Activated naive CD4-positive, alpha-beta T cell treated with anti-CD3 and anti-CD28 coated beads, Interleukin-2, amount 50 U/mL, for 72 hours (primary cell): Measurements from ENCODE around the gene PPP2R2D. TPM values are rescaled to one million over a fixed set of nuclear protein-coding genes. Genes with fewer than 3 reads are reported as not detected.
"Not testable (repeated sequence)": the region's sequence is repeated elsewhere in the genome, so short reads cannot be mapped to it uniquely, and the experiment has no call there.

Source experiments
- ATAC-seq, 2 donors: fragments of 150-1000 bp; cut with Tn5 transposase; 2 replicates each; pipeline ENCODE4 v1.10.0; 2021; ENCODE audit warnings: mild to moderate bottlenecking in 2 of 2, moderate library complexity in 2 of 2
- DNase-seq, 2 donors: peaks; one replicate each; pipeline ENCODE4 v3.0.0; 2021 to 2022; ENCODE audit warnings: low spot score in 2 of 2
- H3K27ac Mint-ChIP-seq, 2 donors: one replicate each; pipeline ENCODE4 v1.8.0; 2022; ENCODE audit warnings: mild to moderate bottlenecking in 2 of 2, mixed read lengths in 2 of 2
- H3K36me3 Mint-ChIP-seq, 2 donors: one replicate each; pipeline ENCODE4 v1.8.0; 2022; ENCODE audit warnings: mixed read lengths in 2 of 2
- H3K9me3 Mint-ChIP-seq, 2 donors: one replicate each; pipeline ENCODE4 v1.8.0; 2022; ENCODE audit warnings: mixed read lengths in 2 of 2
- total RNA-seq, 2 donors: library from RNA; stranded (reverse); gene quantifications; one replicate each; pipeline ENCODE4 v1.2.3, GENCODE V29; 2022

PPP2R2D gene
- total RNA-seq, 2 donors from 2014 or later = 36.2 to 41.6 TPM

GRCh38 chr10:131943021-131943814 lies 42.4 kb downstream of the PPP2R2D start:
- ATAC-seq = peak; percentile 26 to 60
- no peak for DNase-seq
- no peak overlapping the region for H3K27ac Mint-ChIP-seq
- H3K9me3 Mint-ChIP-seq = no peaks in the 10 kb centered on the region
- peaks cover 0 to 6% of the 10 kb centered on the region in 2 donors for H3K36me3 Mint-ChIP-seq

DNA sequence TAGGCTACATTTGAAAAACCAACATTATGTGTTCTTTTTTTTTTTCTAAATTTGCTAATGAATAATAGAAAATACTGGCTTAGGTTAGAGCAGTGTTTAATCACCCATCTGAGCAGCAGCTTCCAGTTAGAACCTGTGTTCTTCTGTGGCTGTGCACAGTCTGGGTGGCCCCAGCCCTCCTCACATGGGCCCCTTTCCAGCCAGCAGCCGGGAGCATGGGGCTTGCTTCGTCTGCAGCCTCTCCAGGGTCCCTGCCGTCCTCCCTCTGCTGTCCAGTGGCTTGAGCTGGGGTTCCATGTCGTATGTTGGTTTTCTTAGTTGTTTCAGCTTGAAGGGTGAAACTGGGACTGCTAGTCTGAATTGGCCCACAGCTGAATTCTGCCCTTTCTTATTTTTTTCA lies 43.6 kb downstream of the PPP2R2D start:
- Mint-ChIP-seq H3K36me3 (peaks cover 0 to 6% of the 10 kb centered on the region in 2 donors), H3K9me3 (no peaks in the 10 kb centered on the region), H3K27ac (no peak overlapping the region)
- no peak for DNase-seq
- no peak for ATAC-seq

- ATAC-seq = no peak
- Mint-ChIP-seq H3K27ac (no peak overlapping the region), H3K9me3 (no peaks in the 10 kb centered on the region), H3K36me3 (peaks cover 0 to 6% of the 10 kb centered on the region in 2 donors)
- no peak for DNase-seq
These were observed 44.3 kb downstream of the PPP2R2D start for GRCh38 chr10:131944976-131945695.

DNA sequence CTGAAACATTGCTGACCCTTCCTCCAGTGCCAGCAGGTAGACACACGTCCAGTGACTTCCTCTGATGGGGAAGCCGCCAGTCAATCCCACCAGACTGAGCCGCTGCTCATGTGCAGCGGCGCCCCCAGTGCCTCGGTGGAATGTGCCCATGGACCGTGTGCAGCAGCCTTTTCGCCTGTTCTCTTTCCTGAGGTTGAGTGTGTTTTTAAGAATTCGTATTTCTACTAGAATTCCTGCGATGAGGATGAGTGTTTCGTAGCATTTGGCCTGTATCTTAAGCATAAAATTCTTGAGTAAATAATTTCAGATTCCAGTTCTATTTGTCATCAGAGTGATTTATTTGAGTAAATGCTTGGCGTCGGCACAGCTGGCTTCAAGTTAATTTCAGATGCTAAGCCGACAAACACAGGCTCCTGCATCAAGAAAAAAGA lies 45.5 kb downstream of the PPP2R2D start:
- ATAC-seq = no peak
- no peaks in the 10 kb centered on the region for H3K9me3 Mint-ChIP-seq
- no peak for DNase-seq
- peaks cover 0 to 6% of the 10 kb centered on the region in 2 donors for H3K36me3 Mint-ChIP-seq
- peak overlapping the region; percentile 45 to 50 for H3K27ac Mint-ChIP-seq

GRCh38 chr10:131946880-131947279 lies 46.1 kb downstream of the PPP2R2D start:
- Mint-ChIP-seq H3K27ac (peak overlapping the region in 1 of 2 donors; percentile 45), H3K9me3 (no peaks in the 10 kb centered on the region), H3K36me3 (peaks cover 0 to 6% of the 10 kb centered on the region in 2 donors)
- DNase-seq (no peak), ATAC-seq (no peak)

DNA sequence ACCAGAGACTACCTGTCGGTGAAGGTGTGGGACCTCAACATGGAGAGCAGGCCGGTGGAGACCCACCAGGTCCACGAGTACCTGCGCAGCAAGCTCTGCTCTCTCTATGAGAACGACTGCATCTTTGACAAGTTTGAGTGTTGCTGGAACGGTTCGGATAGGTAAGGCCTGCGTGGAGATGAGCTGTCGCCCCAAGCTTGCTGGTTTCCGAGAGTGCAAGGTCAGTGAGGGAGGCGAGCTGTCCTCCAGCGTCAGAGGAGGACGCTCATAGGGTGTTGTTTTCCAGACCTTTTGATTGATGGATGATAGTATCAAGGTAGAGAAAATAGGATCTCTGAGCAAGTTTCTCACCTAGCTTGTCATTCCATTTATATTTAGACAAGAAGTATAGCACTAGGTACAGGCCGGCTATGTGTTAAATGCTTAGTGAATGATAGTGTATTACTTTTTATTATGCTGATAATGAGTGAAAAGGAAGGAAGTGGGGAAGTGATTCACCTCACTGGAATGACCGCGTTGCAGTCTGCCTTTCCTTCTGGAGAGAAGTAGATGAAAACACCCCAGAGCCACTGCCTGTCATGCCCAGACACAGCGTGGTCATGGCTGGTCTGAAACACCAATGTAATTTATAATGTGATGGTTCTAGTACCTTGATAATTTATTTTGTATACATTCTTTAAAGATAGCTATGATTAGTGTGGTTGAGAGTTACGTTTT lies 47.0 kb downstream of the PPP2R2D start:
- DNase-seq (no peak), ATAC-seq (peak in 1 of 2 donors; percentile 35)
- Mint-ChIP-seq H3K27ac (peak overlapping the region in 1 of 2 donors; percentile 16), H3K9me3 (no peaks in the 10 kb centered on the region), H3K36me3 (peaks cover 0 to 6% of the 10 kb centered on the region in 2 donors)

- Mint-ChIP-seq H3K36me3 (peaks cover 0 to 6% of the 10 kb centered on the region in 2 donors), H3K9me3 (no peaks in the 10 kb centered on the region), H3K27ac (no peak overlapping the region)
- no peak for DNase-seq
- ATAC-seq = no peak
These were observed 47.7 kb downstream of the PPP2R2D start for GRCh38 chr10:131948501-131948900.

- H3K9me3 Mint-ChIP-seq = no peaks in the 10 kb centered on the region
- H3K27ac Mint-ChIP-seq = no peak overlapping the region
- DNase-seq (no peak), ATAC-seq (no peak)
- peaks cover 0 to 6% of the 10 kb centered on the region in 2 donors for H3K36me3 Mint-ChIP-seq
These were observed 48.4 kb downstream of the PPP2R2D start for GRCh38 chr10:131949041-131949862.

DNA sequence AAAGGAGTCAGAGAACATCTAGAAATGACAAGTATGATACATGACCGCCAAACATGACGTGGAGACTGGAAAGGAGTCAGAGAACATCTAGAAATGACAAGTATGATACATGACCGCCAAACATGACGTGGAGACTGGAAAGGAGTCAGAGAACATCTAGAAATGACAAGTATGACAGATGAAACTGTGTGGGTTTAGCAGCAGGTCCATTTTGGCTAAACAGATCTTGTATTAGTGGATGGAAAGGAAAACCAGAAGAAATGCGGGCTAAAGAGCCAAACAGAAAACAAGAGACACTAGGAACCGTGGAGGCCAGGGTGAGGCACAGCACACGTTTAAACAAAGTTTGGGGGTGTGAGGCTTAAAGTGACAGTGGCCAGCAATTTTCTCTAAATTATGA lies 49.1 kb downstream of the PPP2R2D start:
- DNase-seq, ATAC-seq, H3K36me3 Mint-ChIP-seq, H3K27ac Mint-ChIP-seq, H3K9me3 Mint-ChIP-seq: not testable (repeated sequence)

DNA sequence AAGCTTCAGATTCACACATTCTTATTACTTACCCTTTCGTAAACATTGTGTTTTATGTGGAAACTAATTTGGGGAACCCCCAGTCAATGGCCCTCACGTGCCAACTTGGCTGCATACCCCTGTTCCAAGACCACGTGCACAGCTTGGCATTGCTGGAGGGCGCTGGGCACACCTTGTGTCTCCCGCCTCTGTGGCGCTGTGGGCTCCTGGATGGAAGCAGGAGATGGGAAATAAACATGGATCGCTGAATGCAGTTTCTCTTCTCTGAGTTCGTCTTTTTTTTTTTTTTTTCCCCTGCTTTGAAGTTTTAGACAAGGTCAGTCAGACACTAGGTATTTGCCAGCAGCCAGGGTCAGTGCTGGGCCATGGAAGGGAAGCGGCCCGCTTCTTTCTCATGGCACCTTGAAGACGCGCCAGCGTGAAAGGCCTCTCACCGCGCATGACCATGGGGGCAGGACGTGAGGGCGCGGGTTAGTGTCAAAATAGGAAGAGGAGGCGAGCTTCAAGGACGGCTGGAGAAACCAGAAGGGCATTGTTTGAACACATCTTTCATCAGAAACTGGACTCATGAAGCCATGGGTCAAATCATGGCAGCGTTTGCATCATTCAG lies 53.7 kb downstream of the PPP2R2D start:
- peaks cover 0 to 20% of the 10 kb centered on the region in 2 donors for H3K36me3 Mint-ChIP-seq
- H3K27ac Mint-ChIP-seq = peak overlapping the region in 1 of 2 donors; percentile 12
- no peak for DNase-seq
- H3K9me3 Mint-ChIP-seq = no peaks in the 10 kb centered on the region
- no peak for ATAC-seq

- Mint-ChIP-seq H3K9me3 (no peaks in the 10 kb centered on the region), H3K27ac (peak overlapping the region in 1 of 2 donors; percentile 86), H3K36me3 (peaks cover 0 to 20% of the 10 kb centered on the region in 2 donors)
- DNase-seq = no peak
- ATAC-seq = no peak
These were observed 55.0 kb downstream of the PPP2R2D start for GRCh38 chr10:131955591-131956340.

DNA sequence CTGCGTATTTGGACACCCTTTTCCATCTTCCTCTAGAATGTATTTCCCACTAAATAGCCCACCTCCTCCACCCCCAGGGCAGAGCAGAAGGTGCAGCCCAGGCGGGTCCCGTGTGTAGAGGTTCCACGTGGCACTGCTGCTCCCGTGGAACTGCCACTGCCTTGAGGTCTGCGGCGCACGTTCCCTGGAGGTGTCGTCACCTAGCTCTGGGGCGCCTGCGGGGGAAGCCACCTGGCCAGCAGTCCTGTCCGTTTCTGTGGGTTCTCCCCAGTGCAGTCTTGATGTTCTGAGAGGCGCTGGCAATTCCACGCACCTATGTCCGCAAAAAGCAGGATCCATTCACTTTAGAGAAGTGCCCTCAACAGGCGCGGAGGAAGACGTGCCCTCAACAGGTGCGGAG lies 59.0 kb downstream of the PPP2R2D start:
- ATAC-seq = no peak
- no peak overlapping the region for H3K27ac Mint-ChIP-seq
- H3K36me3 Mint-ChIP-seq = peaks cover 0 to 20% of the 10 kb centered on the region in 2 donors
- H3K9me3 Mint-ChIP-seq = no peaks in the 10 kb centered on the region
- no peak for DNase-seq

DNA sequence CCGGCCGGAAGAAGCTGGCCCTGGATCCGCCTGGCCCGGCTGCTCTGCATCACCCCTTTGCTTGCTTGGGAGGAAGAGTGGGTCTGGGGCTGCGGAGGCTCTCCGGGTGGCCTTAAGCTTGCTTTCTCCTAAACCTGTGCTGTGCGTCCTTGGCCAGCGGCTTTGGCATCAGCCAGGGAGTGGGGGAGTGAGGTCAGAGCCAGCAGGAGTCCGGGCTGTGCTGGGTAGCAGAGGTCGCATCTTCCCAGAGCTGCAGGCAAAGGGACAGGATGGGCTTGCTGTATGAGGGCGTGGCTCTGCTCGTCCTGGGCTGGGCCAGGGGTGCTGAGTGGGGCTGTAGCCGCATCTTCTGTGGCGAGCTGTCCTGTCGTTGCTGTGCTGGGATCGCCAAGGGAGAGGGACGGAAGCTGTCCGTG lies 59.8 kb downstream of the PPP2R2D start:
- H3K27ac Mint-ChIP-seq = no peak overlapping the region
- peak in 1 of 2 donors; percentile 30 for ATAC-seq

GRCh38 chr10:131961047-131961776 lies 60.4 kb downstream of the PPP2R2D start:
- Mint-ChIP-seq H3K9me3 (no peaks in the 10 kb centered on the region), H3K27ac (peak overlapping the region in 1 of 2 donors; percentile 32), H3K36me3 (peaks cover 0 to 12% of the 10 kb centered on the region in 2 donors)
- DNase-seq (no peak), ATAC-seq (peak in 1 of 2 donors; percentile 25)

More for the DNA sequence above, 59.8 kb downstream of the PPP2R2D start:
- no peak for DNase-seq
- peaks cover 0 to 18% of the 10 kb centered on the region in 2 donors for H3K36me3 Mint-ChIP-seq
- H3K9me3 Mint-ChIP-seq = no peaks in the 10 kb centered on the region
